ENCODE measurements around the gene MAP3K15. TPM values are rescaled to one million over a fixed set of nuclear protein-coding genes. Genes with fewer than 3 reads are reported as not detected.

Gene MAP3K15
- polyA plus RNA-seq, 1 of the 3 experiments (the other 2 are of a cell fraction), result 0.07 TPM

GRCh38 chrX:19563327-19563726 lies 48.0 kb upstream of the MAP3K15 start:
- CTCF ChIA-PET, result no interaction called here

GRCh38 chrX:19560611-19561010 lies 45.3 kb upstream of the MAP3K15 start:
- H2AFZ ChIP-seq (ENCODE audit: low read depth), result no peak overlapping the region
- H3K27ac ChIP-seq (ENCODE audit: low read depth in 2 of 2, low read length in 1 of 2), result no peak overlapping the region
- no peak for DNase-seq
- peaks cover 0 to 3% of the 10 kb centered on the region in 2 experiments; a peak in 2 of 4 replicates for H3K4me1 ChIP-seq (ENCODE audit: control insufficient read depth in 1 of 2, insufficient read depth in 2 of 2, low read depth in 1 of 2, low read length in 1 of 2)
- H3K9me2 ChIP-seq, result no peaks in the 10 kb centered on the region
- H3K36me3 ChIP-seq (replicated peaks in 1 of 2; ENCODE audit: control insufficient read depth in 1 of 2, insufficient read depth in 2 of 2, low read length in 1 of 2), result peaks cover 0 to 40% of the 10 kb centered on the region in 2 experiments
- POLR2A ChIA-PET, result interaction anchor here (0.6 kb wide), 1 partner anchor 10 kb away, joined by 3 read pairs; no protein-coding TSS in a partner anchor
- H3K27me3 ChIP-seq (ENCODE audit: insufficient read depth), result no peaks in the 10 kb centered on the region
- H3K4me2 ChIP-seq, result no peak overlapping the region
- CTCF ChIA-PET, result interaction anchor here (0.6 to 0.9 kb wide), 2 partner anchors 44 to 1713 kb away, joined by 3 read pairs; no protein-coding TSS in a partner anchor
- no peaks in the 10 kb centered on the region for H4K20me1 ChIP-seq (ENCODE audit: insufficient read depth)
- H3F3A ChIP-seq (replicated peaks; ENCODE audit: insufficient read depth), result peaks cover 13% of the 10 kb centered on the region
- H3K9me3 ChIP-seq, result no peaks in the 10 kb centered on the region
- 64% methylated on average over 1 of the region's 1 CpG for WGBS (ENCODE audit: low lambda C conversion rate)
- H3K9ac ChIP-seq, result no peak overlapping the region
- no peak overlapping the region for H3K4me3 ChIP-seq (ENCODE audit: low read depth in 2 of 2, low read length in 1 of 2)
- H3K79me2 ChIP-seq (ENCODE audit: insufficient read depth), result peaks cover 17% of the 10 kb centered on the region; the same call in 1 of the 2 replicates
- TF ChIP-seq RCOR1 (IDR thresholded peaks at IDR 0.05; ENCODE audit: low read length), result no peak
- TF ChIP-seq PBX3 (IDR thresholded peaks at IDR 0.05), result no peak
- no peak for TF ChIP-seq CHD2 (IDR thresholded peaks at IDR 0.05; ENCODE audit: low read length, partially characterized antibody)
- no peak for TF ChIP-seq NFIC (IDR thresholded peaks at IDR 0.05; ENCODE audit: borderline replicate concordance)
- no peak for TF ChIP-seq MAX (IDR thresholded peaks at IDR 0.05; ENCODE audit: low read depth)
- TF ChIP-seq EZH2phosphoT487 (IDR thresholded peaks at IDR 0.05; ENCODE audit: borderline replicate concordance, low read depth), result no peak
- no peak for TF ChIP-seq REST (IDR thresholded peaks at IDR 0.05; ENCODE audit: low read depth, low read length)
- no peak for TF ChIP-seq SIN3A (IDR thresholded peaks at IDR 0.05; ENCODE audit: borderline replicate concordance, low read depth, low read length)
- no peak for TF ChIP-seq SMC3 (IDR thresholded peaks at IDR 0.05; ENCODE audit: low read depth, low read length)
- TF ChIP-seq YY1 (IDR thresholded peaks at IDR 0.05; ENCODE audit: low read depth), result no peak
- TF ChIP-seq CTCF (IDR thresholded peaks at IDR 0.05), result no peak
- TF ChIP-seq ZBTB33 (IDR thresholded peaks at IDR 0.05; ENCODE audit: borderline replicate concordance, low read depth), result no peak
- TF ChIP-seq USF2 (IDR thresholded peaks at IDR 0.05; ENCODE audit: borderline replicate concordance, low read depth, low read length), result no peak
- TF ChIP-seq USF1 (IDR thresholded peaks at IDR 0.05; ENCODE audit: borderline replicate concordance, low read depth), result no peak

More at GRCh38 chrX:19563327-19563726, 48.0 kb upstream of the MAP3K15 start:
- Histone ChIP-seq H3K27ac (ENCODE audit: low read depth in 2 of 2, low read length in 1 of 2) (no peak overlapping the region), H3K4me2 (no peak overlapping the region), H4K20me1 (ENCODE audit: insufficient read depth) (peaks cover 7% of the 10 kb centered on the region; the same call in 1 of the 2 replicates), H3K9me2 (no peaks in the 10 kb centered on the region), H3K79me2 (ENCODE audit: insufficient read depth) (peaks cover 17% of the 10 kb centered on the region), H3K9ac (no peak overlapping the region), H3K36me3 (replicated peaks in 1 of 2; ENCODE audit: control insufficient read depth in 1 of 2, insufficient read depth in 2 of 2, low read length in 1 of 2) (peaks cover 0 to 42% of the 10 kb centered on the region in 2 experiments), H3F3A (replicated peaks; ENCODE audit: insufficient read depth) (peaks cover 10% of the 10 kb centered on the region), H3K27me3 (ENCODE audit: insufficient read depth) (no peaks in the 10 kb centered on the region), H3K9me3 (no peaks in the 10 kb centered on the region), H3K4me1 (ENCODE audit: control insufficient read depth in 1 of 2, insufficient read depth in 2 of 2, low read depth in 1 of 2, low read length in 1 of 2) (peaks cover 8 to 14% of the 10 kb centered on the region in 2 experiments; a peak in 3 of 4 replicates), H2AFZ (ENCODE audit: low read depth) (no peak overlapping the region), H3K4me3 (ENCODE audit: low read depth in 2 of 2, low read length in 1 of 2) (no peak overlapping the region)
- 79% methylated on average over 9 of the region's 10 CpGs for WGBS (ENCODE audit: low lambda C conversion rate)
- no peak for DNase-seq
- POLR2A ChIA-PET, result no interaction called here
- TF ChIP-seq POLR2AphosphoS5 (IDR thresholded peaks at IDR 0.05; ENCODE audit: low read depth, low read length) (no peak), JUND (IDR thresholded peaks at IDR 0.05) (no peak), ELF1 (IDR thresholded peaks at IDR 0.05) (no peak)
